ENCODE measurements around the gene CFAP97.
"Not testable (repeated sequence)": the region's sequence is repeated elsewhere in the genome, so short reads cannot be mapped to it uniquely, and the experiment has no call there.

Gene CFAP97

GRCh38 chr4:185203486-185204237 lies at the start of gene CFAP97:
CFAP97 (minus strand) TSS chr4:185204000; CDS start chr4:185191196, 12,804 bp downstream.
- peak; percentile 86 for DNase-seq

GRCh38 chr4:185249105-185249504 lies 45.3 kb upstream of the CFAP97 start:
- no peak for DNase-seq

- no peak for DNase-seq
Observed at GRCh38 chr4:185248393-185249039, 44.7 kb upstream of the CFAP97 start.

GRCh38 chr4:185247151-185247550 lies 43.4 kb upstream of the CFAP97 start:
- DNase-seq = no peak

- DNase-seq = no peak
Observed at GRCh38 chr4:185246453-185246852, 42.7 kb upstream of the CFAP97 start.

GRCh38 chr4:185244763-185245162 lies 41.0 kb upstream of the CFAP97 start:
- DNase-seq = no peak

GRCh38 chr4:185243879-185244278 lies 40.1 kb upstream of the CFAP97 start:
- DNase-seq = no peak

GRCh38 chr4:185242749-185243533 lies 39.1 kb upstream of the CFAP97 start:
- DNase-seq = no peak

GRCh38 chr4:185240486-185240885 lies 36.7 kb upstream of the CFAP97 start:
- not testable (repeated sequence) for DNase-seq

- DNase-seq = no peak
Observed at GRCh38 chr4:185238750-185239149, 35.0 kb upstream of the CFAP97 start.

GRCh38 chr4:185238215-185238681 lies 34.4 kb upstream of the CFAP97 start:
- DNase-seq = peak; percentile 61

- DNase-seq = no peak
Observed at GRCh38 chr4:185237175-185237574, 33.4 kb upstream of the CFAP97 start.

GRCh38 chr4:185235843-185236503 lies 32.2 kb upstream of the CFAP97 start:
- no peak for DNase-seq

- DNase-seq = no peak
Observed at GRCh38 chr4:185235119-185235842, 31.5 kb upstream of the CFAP97 start.

- no peak for DNase-seq
Observed at GRCh38 chr4:185232370-185232769, 28.6 kb upstream of the CFAP97 start.

GRCh38 chr4:185229021-185229818 lies 25.4 kb upstream of the CFAP97 start:
- no peak for DNase-seq

GRCh38 chr4:185227713-185228278 lies 24.0 kb upstream of the CFAP97 start:
- no peak for DNase-seq

GRCh38 chr4:185227131-185227551 lies 23.3 kb upstream of the CFAP97 start:
- DNase-seq = no peak

GRCh38 chr4:185225940-185226339 lies 22.1 kb upstream of the CFAP97 start:
- DNase-seq = no peak

- no peak for DNase-seq
Observed at GRCh38 chr4:185224597-185224996, 20.8 kb upstream of the CFAP97 start.

- no peak for DNase-seq
Observed at GRCh38 chr4:185222598-185222997, 18.8 kb upstream of the CFAP97 start.

Data from stimulated activated CD4-positive, alpha-beta T cell treated with anti-CD3 and anti-CD28 coated beads, Interleukin-15, amount 100 ng/mL, for 24 hours (primary cell).